DMS153 treated with DMSO at 0.1 percent for 48 hours (cell line): ENCODE results near the gene PTPRN2.
A peak's percentile ranks its signal among the peaks of the same experiment; 100 is the strongest.
"Not testable (repeated sequence)": the region's sequence is repeated elsewhere in the genome, so short reads cannot be mapped to it uniquely, and the experiment has no call there.

Source experiments
- DNase-seq: peaks from one replicate; lab custom pipeline; 2025; ENCODE audit not compliant: unreplicated experiment; lab: John Stamatoyannopoulos, UW

The PTPRN2 gene

GRCh38 chr7:158473946-158474345 is 113.7 kb downstream of the PTPRN2 start:
- DNase-seq = no peak

GRCh38 chr7:158473221-158473620 is 114.4 kb downstream of the PTPRN2 start:
- DNase-seq = peak; percentile 51

- no peak for DNase-seq
Measured at GRCh38 chr7:158472596-158472995, 115.0 kb downstream of the PTPRN2 start.

- DNase-seq = no peak
Measured at GRCh38 chr7:158471716-158472115, 115.9 kb downstream of the PTPRN2 start.

GRCh38 chr7:158470336-158470735 is 117.3 kb downstream of the PTPRN2 start:
- no peak for DNase-seq

GRCh38 chr7:158469396-158470051 is 118.1 kb downstream of the PTPRN2 start:
- DNase-seq = no peak

GRCh38 chr7:158468700-158469296 is 118.8 kb downstream of the PTPRN2 start:
- no peak for DNase-seq

GRCh38 chr7:158468181-158468580 is 119.4 kb downstream of the PTPRN2 start:
- no peak for DNase-seq

- DNase-seq = no peak
Measured at GRCh38 chr7:158467562-158467961, 120.1 kb downstream of the PTPRN2 start.

- DNase-seq = no peak
Measured at GRCh38 chr7:158463317-158463716, 124.3 kb downstream of the PTPRN2 start.

- DNase-seq = no peak
Measured at GRCh38 chr7:158461824-158462223, 125.8 kb downstream of the PTPRN2 start.

GRCh38 chr7:158460665-158461064 is 127.0 kb downstream of the PTPRN2 start:
- no peak for DNase-seq

- DNase-seq = no peak
Measured at GRCh38 chr7:158458716-158459282, 128.8 kb downstream of the PTPRN2 start.

GRCh38 chr7:158458096-158458495 is 129.5 kb downstream of the PTPRN2 start:
- DNase-seq = no peak

- not testable (repeated sequence) for DNase-seq
Measured at GRCh38 chr7:158457586-158457985, 130.0 kb downstream of the PTPRN2 start.

GRCh38 chr7:158454631-158455030 is 133.0 kb downstream of the PTPRN2 start:
- DNase-seq = no peak

- no peak for DNase-seq
Measured at GRCh38 chr7:158453663-158454062, 134.0 kb downstream of the PTPRN2 start.

GRCh38 chr7:158452331-158452730 is 135.3 kb downstream of the PTPRN2 start:
- DNase-seq = no peak

- DNase-seq = no peak
Measured at GRCh38 chr7:158450476-158451124, 137.0 kb downstream of the PTPRN2 start.

- DNase-seq = no peak
Measured at GRCh38 chr7:158449942-158450341, 137.7 kb downstream of the PTPRN2 start.

GRCh38 chr7:158449266-158449665 is 138.4 kb downstream of the PTPRN2 start:
- no peak for DNase-seq
